Superior temporal gyrus (tissue), 1 donor: ENCODE measurements around the gene OTULINL.

Experiments used
- DNase-seq: peaks from one replicate; pipeline ENCODE4 v3.0.0-alpha.2; 2016; ENCODE audit errors: extremely low spot score

OTULINL gene

GRCh38 chr5:14577079-14577725 is 4.4 kb upstream of the OTULINL start:
- DNase-seq, result no peak

- no peak for DNase-seq
Observed at GRCh38 chr5:14577971-14578370, 3.6 kb upstream of the OTULINL start.

- DNase-seq, result no peak
Observed at GRCh38 chr5:14579246-14579645, 2.3 kb upstream of the OTULINL start.

- no peak for DNase-seq
Observed at GRCh38 chr5:14579731-14580397, 1.7 kb upstream of the OTULINL start.

GRCh38 chr5:14580398-14581034 is 1.1 kb upstream of the OTULINL start:
- DNase-seq, result no peak

GRCh38 chr5:14581891-14582796 is 552 bp downstream of the OTULINL start:
- no peak for DNase-seq

- DNase-seq, result peak; percentile 63
Observed at GRCh38 chr5:14582797-14583137, 1.2 kb downstream of the OTULINL start.

GRCh38 chr5:14584848-14585247 is 3.3 kb downstream of the OTULINL start:
- DNase-seq, result no peak

- no peak for DNase-seq
Observed at GRCh38 chr5:14587150-14587549, 5.6 kb downstream of the OTULINL start.

- no peak for DNase-seq
Observed at GRCh38 chr5:14588145-14588544, 6.6 kb downstream of the OTULINL start.

- DNase-seq, result no peak
Observed at GRCh38 chr5:14588758-14589543, 7.4 kb downstream of the OTULINL start.

GRCh38 chr5:14590949-14591348 is 9.4 kb downstream of the OTULINL start:
- DNase-seq, result no peak

GRCh38 chr5:14591548-14591947 is 10.0 kb downstream of the OTULINL start:
- DNase-seq, result no peak

- DNase-seq, result no peak
Observed at GRCh38 chr5:14593326-14594021, 11.9 kb downstream of the OTULINL start.

- no peak for DNase-seq
Observed at GRCh38 chr5:14594378-14595074, 12.9 kb downstream of the OTULINL start.

GRCh38 chr5:14595189-14595588 is 13.6 kb downstream of the OTULINL start:
- DNase-seq, result no peak

GRCh38 chr5:14595891-14596290 is 14.3 kb downstream of the OTULINL start:
- no peak for DNase-seq

GRCh38 chr5:14597080-14597479 is 15.5 kb downstream of the OTULINL start:
- no peak for DNase-seq

GRCh38 chr5:14598225-14598624 is 16.6 kb downstream of the OTULINL start:
- DNase-seq, result no peak

- DNase-seq, result no peak
Observed at GRCh38 chr5:14599476-14600127, 18.0 kb downstream of the OTULINL start.
